Measurements from ENCODE around the gene RABL3.
A peak's percentile ranks its signal among the peaks of the same experiment; 100 is the strongest.

Gene RABL3

GRCh38 chr3:120699333-120699732, 43.0 kb downstream of the RABL3 start:
- Histone ChIP-seq H3K27me3 (ENCODE audit: low read depth, low read length) (no peaks in the 10 kb centered on the region), H2AFZ (ENCODE audit: low read depth, low read length) (no peak overlapping the region), H3K9me3 (ENCODE audit: insufficient read depth, low read length) (no peaks in the 10 kb centered on the region; the same call in 1 of the 2 replicates), H3K4me2 (ENCODE audit: low read length) (no peak overlapping the region), H3K9ac (ENCODE audit: low read length) (no peak overlapping the region), H4K20me1 (ENCODE audit: insufficient read depth, low read length) (no peaks in the 10 kb centered on the region), H3K4me1 (ENCODE audit: low read length) (no peaks in the 10 kb centered on the region), H3K27ac (ENCODE audit: low read length) (no peak overlapping the region), H3K4me3 (ENCODE audit: low read length) (no peak overlapping the region), H3K36me3 (replicated peaks; ENCODE audit: low read depth, low read length) (peaks cover 5% of the 10 kb centered on the region), H3K79me2 (ENCODE audit: low read length) (no peaks in the 10 kb centered on the region)
- no peak for TF ChIP-seq EZH2phosphoT487 (IDR thresholded peaks at IDR 0.05; ENCODE audit: low read depth)
- TF ChIP-seq, protein P1, sequence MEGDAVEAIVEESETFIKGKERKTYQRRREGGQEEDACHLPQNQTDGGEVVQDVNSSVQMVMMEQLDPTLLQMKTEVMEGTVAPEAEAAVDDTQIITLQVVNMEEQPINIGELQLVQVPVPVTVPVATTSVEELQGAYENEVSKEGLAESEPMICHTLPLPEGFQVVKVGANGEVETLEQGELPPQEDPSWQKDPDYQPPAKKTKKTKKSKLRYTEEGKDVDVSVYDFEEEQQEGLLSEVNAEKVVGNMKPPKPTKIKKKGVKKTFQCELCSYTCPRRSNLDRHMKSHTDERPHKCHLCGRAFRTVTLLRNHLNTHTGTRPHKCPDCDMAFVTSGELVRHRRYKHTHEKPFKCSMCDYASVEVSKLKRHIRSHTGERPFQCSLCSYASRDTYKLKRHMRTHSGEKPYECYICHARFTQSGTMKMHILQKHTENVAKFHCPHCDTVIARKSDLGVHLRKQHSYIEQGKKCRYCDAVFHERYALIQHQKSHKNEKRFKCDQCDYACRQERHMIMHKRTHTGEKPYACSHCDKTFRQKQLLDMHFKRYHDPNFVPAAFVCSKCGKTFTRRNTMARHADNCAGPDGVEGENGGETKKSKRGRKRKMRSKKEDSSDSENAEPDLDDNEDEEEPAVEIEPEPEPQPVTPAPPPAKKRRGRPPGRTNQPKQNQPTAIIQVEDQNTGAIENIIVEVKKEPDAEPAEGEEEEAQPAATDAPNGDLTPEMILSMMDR (IDR thresholded peaks at IDR 0.05; ENCODE audit: low read depth, low read length): no peak

DNA sequence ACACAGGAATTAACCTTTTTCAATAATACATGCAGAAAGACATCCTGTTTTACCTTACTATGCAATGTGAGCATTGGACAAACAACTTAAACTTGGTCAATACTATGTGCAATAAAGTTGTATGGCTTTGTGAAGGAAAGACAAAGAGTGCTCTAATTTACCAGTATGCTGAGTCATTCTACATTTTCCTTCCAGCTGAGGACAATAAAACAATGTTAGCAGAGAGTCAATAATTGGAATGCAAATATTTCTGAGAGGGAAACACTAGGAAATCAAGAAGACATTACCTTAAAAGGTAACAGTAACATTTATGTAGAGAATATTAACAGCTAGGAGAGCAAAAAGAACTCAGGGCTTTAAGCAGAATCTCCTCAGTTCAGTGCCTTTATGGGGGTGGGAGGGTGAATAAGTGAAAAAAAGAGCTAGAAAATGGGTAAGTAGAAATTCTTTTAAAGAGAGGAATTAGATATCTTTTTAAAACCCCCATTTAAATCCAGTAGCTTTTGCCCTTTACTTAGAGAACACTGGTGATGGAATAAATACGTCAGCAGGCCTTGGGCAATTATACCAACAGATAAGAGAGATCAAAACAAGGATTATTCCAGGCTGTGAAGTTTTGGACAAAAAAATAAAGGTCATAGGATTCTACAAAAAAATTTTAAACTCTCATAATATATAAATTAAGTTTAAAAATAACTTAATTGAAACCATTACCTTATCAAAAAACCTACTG, 48.7 kb downstream of the RABL3 start:
- no peak overlapping the region for H3K27ac ChIP-seq (ENCODE audit: low read length)

GRCh38 chr3:120689395-120689794, 52.9 kb downstream of the RABL3 start:
- H3K36me3 ChIP-seq (replicated peaks; ENCODE audit: low read depth, low read length): peaks cover 16% of the 10 kb centered on the region
- no peak overlapping the region for H2AFZ ChIP-seq (ENCODE audit: low read depth, low read length)
- H3K4me2 ChIP-seq (ENCODE audit: low read length): no peak overlapping the region
- no peaks in the 10 kb centered on the region for H4K20me1 ChIP-seq (ENCODE audit: insufficient read depth, low read length)
- no peak overlapping the region for H3K9ac ChIP-seq (ENCODE audit: low read length)
- no peaks in the 10 kb centered on the region for H3K79me2 ChIP-seq (ENCODE audit: low read length)
- no peak overlapping the region for H3K27ac ChIP-seq (ENCODE audit: low read length)
- H3K9me3 ChIP-seq (ENCODE audit: insufficient read depth, low read length): no peaks in the 10 kb centered on the region
- H3K4me1 ChIP-seq (ENCODE audit: low read length): peaks cover 21% of the 10 kb centered on the region
- H3K27me3 ChIP-seq (ENCODE audit: low read depth, low read length): no peaks in the 10 kb centered on the region
- no peak for TF ChIP-seq EZH2phosphoT487 (IDR thresholded peaks at IDR 0.05; ENCODE audit: low read depth)
- TF ChIP-seq, protein P1 (IDR thresholded peaks at IDR 0.05; ENCODE audit: low read depth, low read length): no peak
- H3K4me3 ChIP-seq (ENCODE audit: low read length): no peak overlapping the region

More for the DNA sequence above, 48.7 kb downstream of the RABL3 start:
- no peaks in the 10 kb centered on the region for H3K79me2 ChIP-seq (ENCODE audit: low read length)
- H4K20me1 ChIP-seq (ENCODE audit: insufficient read depth, low read length): no peaks in the 10 kb centered on the region
- peaks cover 8% of the 10 kb centered on the region for H3K36me3 ChIP-seq (replicated peaks; ENCODE audit: low read depth, low read length)
- no peaks in the 10 kb centered on the region for H3K9me3 ChIP-seq (ENCODE audit: insufficient read depth, low read length)
- H3K27me3 ChIP-seq (ENCODE audit: low read depth, low read length): no peaks in the 10 kb centered on the region
- H3K9ac ChIP-seq (ENCODE audit: low read length): no peak overlapping the region
- H2AFZ ChIP-seq (ENCODE audit: low read depth, low read length): no peak overlapping the region
- TF ChIP-seq, protein P1 (IDR thresholded peaks at IDR 0.05; ENCODE audit: low read depth, low read length): no peak
- no peak for TF ChIP-seq EZH2phosphoT487 (IDR thresholded peaks at IDR 0.05; ENCODE audit: low read depth)
- H3K4me3 ChIP-seq (ENCODE audit: low read length): no peak overlapping the region
- peaks cover 10% of the 10 kb centered on the region for H3K4me1 ChIP-seq (ENCODE audit: low read length)
- no peak overlapping the region for H3K4me2 ChIP-seq (ENCODE audit: low read length)

- TF ChIP-seq EZH2phosphoT487 (IDR thresholded peaks at IDR 0.05; ENCODE audit: low read depth): no peak
- TF ChIP-seq, protein P1 (IDR thresholded peaks at IDR 0.05; ENCODE audit: low read depth, low read length): no peak
- H3K79me2 ChIP-seq (ENCODE audit: low read length): no peaks in the 10 kb centered on the region
- H2AFZ ChIP-seq (ENCODE audit: low read depth, low read length): no peak overlapping the region
- H3K36me3 ChIP-seq (replicated peaks; ENCODE audit: low read depth, low read length): peaks cover 16% of the 10 kb centered on the region
- H3K27ac ChIP-seq (ENCODE audit: low read length): peak overlapping the region; percentile 2; the same call in 1 of the 2 replicates
- H3K9ac ChIP-seq (ENCODE audit: low read length): peak overlapping the region; percentile 19; the same call in 1 of the 2 replicates
- H3K4me3 ChIP-seq (ENCODE audit: low read length): 0 out of 2 replicates have a peak overlapping the region, but pooled peaks have one; percentile 5
- no peaks in the 10 kb centered on the region for H3K27me3 ChIP-seq (ENCODE audit: low read depth, low read length)
- H4K20me1 ChIP-seq (ENCODE audit: insufficient read depth, low read length): no peaks in the 10 kb centered on the region
- H3K9me3 ChIP-seq (ENCODE audit: insufficient read depth, low read length): no peaks in the 10 kb centered on the region
- H3K4me1 ChIP-seq (ENCODE audit: low read length): peaks cover 25% of the 10 kb centered on the region
- H3K4me2 ChIP-seq (ENCODE audit: low read length): peak overlapping the region; percentile 47
These were observed 54.2 kb downstream of the RABL3 start for GRCh38 chr3:120688121-120688520.

Measured in OCI-LY3 (cell line).